Measurements from ENCODE around the gene LRRN2.
"Not testable (repeated sequence)": the region's sequence is repeated elsewhere in the genome, so short reads cannot be mapped to it uniquely, and the experiment has no call there.

LRRN2 gene

DNA sequence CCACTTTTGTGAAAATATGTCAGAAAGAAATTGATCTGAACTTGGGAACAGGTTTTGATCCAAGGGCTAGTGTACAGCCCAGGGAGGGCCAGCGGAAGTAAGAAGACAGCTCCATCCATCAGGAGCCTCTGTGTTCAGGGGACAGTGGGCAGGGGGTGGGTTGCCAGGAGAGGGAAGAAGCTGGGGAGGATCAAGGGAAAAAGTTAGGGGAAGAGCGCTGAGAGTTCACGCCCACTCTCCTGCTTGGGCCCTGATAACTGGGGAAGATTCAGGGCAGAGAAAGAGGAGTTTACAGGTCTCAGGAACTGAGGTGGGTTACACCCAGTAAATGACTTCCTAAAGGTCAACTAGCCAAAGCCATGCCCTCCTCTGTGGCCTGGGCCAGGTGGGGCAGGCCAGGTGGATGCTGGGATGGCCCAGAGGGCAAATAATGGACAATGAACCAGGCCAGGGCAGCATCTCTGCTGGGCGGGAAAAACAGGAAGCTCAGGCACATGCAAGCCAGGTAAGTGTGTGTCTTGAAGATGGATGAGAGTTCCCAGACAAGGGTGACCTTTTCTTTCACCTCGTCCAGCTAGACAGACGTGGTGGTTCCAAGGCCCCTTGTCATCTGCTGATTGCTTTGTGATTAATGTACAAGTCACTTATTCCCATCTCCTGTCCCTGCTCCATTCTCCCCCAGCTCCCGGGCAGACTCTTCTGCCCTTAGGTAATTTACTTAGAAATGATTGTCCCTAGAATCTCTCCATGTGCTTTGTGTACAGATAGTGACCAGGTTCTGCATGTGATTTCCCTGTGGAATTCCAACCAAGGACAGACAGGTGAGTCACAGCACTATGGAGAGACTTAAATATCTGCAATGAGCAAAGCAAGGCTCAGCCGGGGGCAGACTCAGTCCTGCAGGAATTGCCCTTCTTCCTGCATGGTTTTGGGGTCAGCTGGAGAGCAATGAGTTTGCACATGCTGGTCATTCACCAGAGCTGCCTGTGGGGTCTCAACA is 112.3 kb downstream of the LRRN2 start:
- peaks cover 38% of the 10 kb centered on the region for H3K4me1 ChIP-seq (ENCODE audit: insufficient read depth, insufficient read length)
- DNase-seq (ENCODE audit: low read depth, low spot score) = no peak
- no peaks in the 10 kb centered on the region for H3K9me3 ChIP-seq (ENCODE audit: insufficient read depth, low read length)
- no peak for TF ChIP-seq SUZ12 (IDR thresholded peaks at IDR 0.05; ENCODE audit: extremely low read depth, insufficient read depth, insufficient read length)
- no peak for TF ChIP-seq ZNF274 (IDR thresholded peaks at IDR 0.05; ENCODE audit: low read depth, low read length)
- no peak for TF ChIP-seq YY1 (IDR thresholded peaks at IDR 0.05; ENCODE audit: insufficient read depth, insufficient read length)
- no peak overlapping the region for H3K9ac ChIP-seq (ENCODE audit: insufficient read length, low read depth)
- H3K4me3 ChIP-seq (ENCODE audit: insufficient read length, low read depth) = no peak overlapping the region
- H3K36me3 ChIP-seq (ENCODE audit: insufficient read depth, insufficient read length, low read length) = no peaks in the 10 kb centered on the region
- no peaks in the 10 kb centered on the region for H3K27me3 ChIP-seq (ENCODE audit: insufficient read depth, insufficient read length)

GRCh38 chr1:204571631-204572030 is 113.9 kb downstream of the LRRN2 start:
- Histone ChIP-seq H3K4me1 (ENCODE audit: insufficient read depth, insufficient read length) (peaks cover 43% of the 10 kb centered on the region), H3K9me3 (ENCODE audit: insufficient read depth, low read length) (no peaks in the 10 kb centered on the region), H3K27me3 (ENCODE audit: insufficient read depth, insufficient read length) (no peaks in the 10 kb centered on the region), H3K36me3 (ENCODE audit: insufficient read depth, insufficient read length, low read length) (no peaks in the 10 kb centered on the region), H3K9ac (ENCODE audit: insufficient read length, low read depth) (no peak overlapping the region), H3K4me3 (ENCODE audit: insufficient read length, low read depth) (no peak overlapping the region)
- DNase-seq (ENCODE audit: low read depth, low spot score) = no peak
- TF ChIP-seq SUZ12 (IDR thresholded peaks at IDR 0.05; ENCODE audit: extremely low read depth, insufficient read depth, insufficient read length) (no peak), YY1 (IDR thresholded peaks at IDR 0.05; ENCODE audit: insufficient read depth, insufficient read length) (no peak), ZNF274 (IDR thresholded peaks at IDR 0.05; ENCODE audit: low read depth, low read length) (no peak)

DNA sequence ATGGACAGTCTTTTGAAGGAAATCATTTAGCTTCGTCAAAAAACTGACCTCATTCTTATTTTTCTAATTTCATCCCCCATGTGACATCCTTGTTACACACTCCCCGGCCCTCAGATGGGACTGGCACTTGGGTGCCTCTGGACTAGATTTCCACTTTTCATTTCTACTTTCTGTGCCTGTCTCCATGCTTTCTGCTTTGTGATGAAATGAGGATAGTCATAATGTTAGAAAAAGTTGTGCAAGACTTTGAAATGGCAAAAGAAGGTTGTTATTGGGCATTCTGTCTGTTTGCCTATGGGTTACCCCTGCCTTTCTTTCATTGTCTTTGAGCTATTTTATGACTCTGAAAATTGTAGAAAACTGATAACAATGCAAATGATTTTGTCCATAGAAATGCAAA is 114.4 kb downstream of the LRRN2 start:
- Histone ChIP-seq H3K36me3 (ENCODE audit: insufficient read depth, insufficient read length, low read length) (no peaks in the 10 kb centered on the region), H3K27me3 (ENCODE audit: insufficient read depth, insufficient read length) (no peaks in the 10 kb centered on the region), H3K4me1 (ENCODE audit: insufficient read depth, insufficient read length) (peaks cover 39% of the 10 kb centered on the region), H3K4me3 (ENCODE audit: insufficient read length, low read depth) (no peak overlapping the region), H3K9me3 (ENCODE audit: insufficient read depth, low read length) (no peaks in the 10 kb centered on the region), H3K9ac (ENCODE audit: insufficient read length, low read depth) (no peak overlapping the region)
- DNase-seq (ENCODE audit: low read depth, low spot score) = no peak
- TF ChIP-seq ZNF274 (IDR thresholded peaks at IDR 0.05; ENCODE audit: low read depth, low read length) = no peak
- TF ChIP-seq YY1 (IDR thresholded peaks at IDR 0.05; ENCODE audit: insufficient read depth, insufficient read length) = no peak
- no peak for TF ChIP-seq SUZ12 (IDR thresholded peaks at IDR 0.05; ENCODE audit: extremely low read depth, insufficient read depth, insufficient read length)

DNA sequence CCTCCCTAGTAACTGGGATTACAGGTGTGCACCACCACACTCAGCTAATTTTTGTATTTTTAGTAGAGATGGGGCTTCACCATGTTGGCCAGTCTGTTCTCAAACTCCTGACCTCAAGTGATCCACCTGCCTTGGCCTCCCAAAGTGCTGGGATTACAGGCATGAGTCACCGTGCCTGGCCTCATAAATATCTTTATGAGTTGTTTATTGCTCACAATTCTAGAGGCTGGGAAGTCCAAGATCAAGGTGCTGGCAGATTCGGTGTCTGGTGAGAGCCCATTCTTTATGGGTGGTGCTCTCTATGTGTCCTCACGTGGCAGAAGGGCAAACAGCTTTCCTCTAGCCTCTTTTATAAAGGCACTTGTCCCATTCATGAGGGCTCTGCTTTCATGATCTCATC is 115.5 kb downstream of the LRRN2 start:
- not testable (repeated sequence) for H3K4me3 ChIP-seq (ENCODE audit: insufficient read length, low read depth); DNase-seq (ENCODE audit: low read depth, low spot score); H3K27me3 ChIP-seq (ENCODE audit: insufficient read depth, insufficient read length); H3K9me3 ChIP-seq (ENCODE audit: insufficient read depth, low read length); H3K36me3 ChIP-seq (ENCODE audit: insufficient read depth, insufficient read length, low read length); H3K9ac ChIP-seq (ENCODE audit: insufficient read length, low read depth)
- H3K4me1 ChIP-seq (ENCODE audit: insufficient read depth, insufficient read length) = peaks cover 30% of the 10 kb centered on the region

DNA sequence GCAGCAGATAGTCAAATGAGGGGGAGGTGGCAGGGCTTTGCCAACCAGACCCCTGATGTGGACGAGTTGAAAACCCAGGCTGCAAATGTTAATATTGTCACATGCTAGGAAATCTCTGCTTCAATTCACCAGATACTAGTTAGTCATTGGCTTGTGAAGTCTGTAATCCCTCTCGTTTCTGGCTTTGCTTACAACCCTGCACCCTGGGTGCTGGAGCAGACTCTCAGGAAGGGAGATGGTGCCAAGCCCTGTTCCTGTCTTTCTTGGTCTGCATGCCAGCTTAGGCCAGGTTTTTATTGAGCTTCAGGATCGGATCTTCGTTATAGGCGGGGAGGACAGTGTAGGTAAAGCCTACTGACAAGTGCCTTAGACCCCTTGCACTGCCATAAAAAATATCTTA is 116.1 kb downstream of the LRRN2 start:
- no peaks in the 10 kb centered on the region for H3K9me3 ChIP-seq (ENCODE audit: insufficient read depth, low read length)
- H3K4me3 ChIP-seq (ENCODE audit: insufficient read length, low read depth) = no peak overlapping the region
- H3K27me3 ChIP-seq (ENCODE audit: insufficient read depth, insufficient read length) = no peaks in the 10 kb centered on the region
- H3K4me1 ChIP-seq (ENCODE audit: insufficient read depth, insufficient read length) = peaks cover 25% of the 10 kb centered on the region
- no peak for DNase-seq (ENCODE audit: low read depth, low spot score)
- H3K36me3 ChIP-seq (ENCODE audit: insufficient read depth, insufficient read length, low read length) = no peaks in the 10 kb centered on the region
- TF ChIP-seq YY1 (IDR thresholded peaks at IDR 0.05; ENCODE audit: insufficient read depth, insufficient read length) = no peak
- no peak for TF ChIP-seq ZNF274 (IDR thresholded peaks at IDR 0.05; ENCODE audit: low read depth, low read length)
- TF ChIP-seq SUZ12 (IDR thresholded peaks at IDR 0.05; ENCODE audit: extremely low read depth, insufficient read depth, insufficient read length) = no peak
- H3K9ac ChIP-seq (ENCODE audit: insufficient read length, low read depth) = no peak overlapping the region

GRCh38 chr1:204568576-204569315 is 116.8 kb downstream of the LRRN2 start:
- peaks cover 25% of the 10 kb centered on the region for H3K4me1 ChIP-seq (ENCODE audit: insufficient read depth, insufficient read length)

More at GRCh38 chr1:204568576-204569315, 116.8 kb downstream of the LRRN2 start:
- no peak overlapping the region for H3K9ac ChIP-seq (ENCODE audit: insufficient read length, low read depth)
- H3K9me3 ChIP-seq (ENCODE audit: insufficient read depth, low read length) = no peaks in the 10 kb centered on the region
- H3K27me3 ChIP-seq (ENCODE audit: insufficient read depth, insufficient read length) = no peaks in the 10 kb centered on the region
- H3K36me3 ChIP-seq (ENCODE audit: insufficient read depth, insufficient read length, low read length) = no peaks in the 10 kb centered on the region
- no peak for DNase-seq (ENCODE audit: low read depth, low spot score)
- TF ChIP-seq YY1 (IDR thresholded peaks at IDR 0.05; ENCODE audit: insufficient read depth, insufficient read length) (no peak), SUZ12 (IDR thresholded peaks at IDR 0.05; ENCODE audit: extremely low read depth, insufficient read depth, insufficient read length) (no peak), ZNF274 (IDR thresholded peaks at IDR 0.05; ENCODE audit: low read depth, low read length) (no peak)
- H3K4me3 ChIP-seq (ENCODE audit: insufficient read length, low read depth) = no peak overlapping the region

Measured in NT2/D1 (cell line).